HG03064 (cell line): Measurements from ENCODE around the gene CARS2.

ENCODE experiments used
- ATAC-seq: cut with Tn5 transposase; IDR thresholded peaks from one replicate; pipeline ENCODE4 v1.9.1; 2021; ENCODE audit warnings: low read depth; ENCODE audit not compliant: unreplicated experiment

Gene CARS2

DNA sequence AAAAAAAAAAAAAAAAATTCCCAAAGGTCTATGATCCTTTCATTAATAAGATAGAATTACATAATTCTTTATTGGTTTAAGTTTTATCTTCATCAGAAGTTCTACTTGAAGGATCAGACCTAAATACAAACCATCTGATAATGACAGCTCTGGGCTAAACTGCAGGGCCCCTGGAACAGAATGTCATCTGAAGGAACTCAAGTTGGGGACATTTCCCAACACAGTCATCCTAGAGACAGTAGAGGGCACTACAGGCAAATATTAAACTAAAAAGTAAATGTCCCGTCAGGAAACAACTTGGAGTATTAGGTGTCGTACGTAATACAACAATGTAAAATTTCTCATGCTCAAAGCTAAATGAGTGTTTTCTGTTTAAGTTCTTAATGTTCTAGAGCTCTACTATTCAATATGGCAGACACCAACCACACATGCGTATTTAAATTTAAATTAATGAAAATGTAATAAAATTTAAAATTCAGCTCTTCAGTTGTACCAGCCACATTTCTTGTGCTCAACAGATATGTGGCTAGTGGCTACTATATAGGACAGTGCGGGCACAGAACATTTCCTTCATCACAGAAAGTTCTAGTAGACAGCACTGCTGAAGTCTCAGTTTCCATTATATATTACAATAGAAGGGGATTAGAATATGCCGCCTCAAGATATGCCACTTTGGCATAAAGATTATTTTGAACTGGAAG, 112.3 kb downstream of the CARS2 start:
- no peak for ATAC-seq

DNA sequence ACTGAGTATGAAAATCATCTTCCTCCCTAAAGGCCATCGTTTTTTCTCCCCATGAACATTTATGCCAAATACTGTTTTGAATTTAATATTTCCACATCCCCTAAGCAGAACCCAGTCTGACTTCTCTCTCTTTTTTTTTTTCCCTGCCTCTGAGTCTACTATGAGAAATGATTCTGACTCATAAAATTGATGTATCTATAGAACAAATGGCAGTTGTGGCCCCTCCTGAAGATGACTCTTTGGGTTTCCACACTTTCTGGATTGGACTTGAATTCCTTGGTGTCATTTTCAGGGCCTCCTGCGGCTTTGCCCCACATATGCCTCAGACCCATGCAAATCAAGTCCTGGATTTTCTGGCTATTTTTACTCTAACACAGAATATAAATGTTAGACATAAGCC, 113.3 kb downstream of the CARS2 start:
- no peak for ATAC-seq
